GM23248 (cell line): ENCODE results near the gene SNRNP70. TPM values are rescaled to one million over a fixed set of nuclear protein-coding genes. Genes with fewer than 3 reads are reported as not detected.

Experiments
- DNase-seq: peaks from one replicate; pipeline ENCODE4 v3.0.0-alpha.2; 2015
- H2AFZ ChIP-seq: fragments of 200-600 bp; sonication (generic); 2 replicates; pipeline ENCODE4 v1.6.1; 2016; ENCODE audit warnings: antibody characterized with exemption
- H3F3A ChIP-seq: fragments of 200-600 bp; sonication (generic); 2 replicates; pipeline ENCODE4 v1.6.1; 2016; ENCODE audit warnings: mild to moderate bottlenecking, antibody characterized with exemption, mixed run types; ENCODE audit not compliant: insufficient read depth
- H3K27ac ChIP-seq: fragments of 200-600 bp; sonication (generic); 2 replicates; pipeline ENCODE4 v1.5.1; 2016; ENCODE audit warnings: mild to moderate bottlenecking
- H3K27me3 ChIP-seq: fragments of 200-600 bp; sonication (generic); replicated peaks from 2 replicates; pipeline ENCODE4 v1.6.1; 2016; ENCODE audit warnings: mild to moderate bottlenecking; ENCODE audit not compliant: insufficient read depth
- H3K36me3 ChIP-seq: fragments of 200-600 bp; sonication (generic); 2 replicates; pipeline ENCODE4 v1.6.1; 2016; ENCODE audit warnings: low read depth, mild to moderate bottlenecking
- H3K4me1 ChIP-seq: fragments of 200-600 bp; sonication (generic); 2 replicates; pipeline ENCODE4 v1.6.1; 2016; ENCODE audit warnings: mild to moderate bottlenecking; ENCODE audit not compliant: insufficient read depth
- H3K4me2 ChIP-seq: fragments of 200-600 bp; sonication (generic); one replicate; pipeline ENCODE4 v1.6.1; 2016; ENCODE audit warnings: mild to moderate bottlenecking; ENCODE audit not compliant: unreplicated experiment
- H3K4me3 ChIP-seq: fragments of 200-600 bp; sonication (generic); 2 replicates; pipeline ENCODE4 v1.5.1; 2016; ENCODE audit warnings: mild to moderate bottlenecking
- H3K79me2 ChIP-seq: fragments of 200-600 bp; sonication (generic); 2 replicates; pipeline ENCODE4 v1.6.1; 2016; ENCODE audit warnings: mild to moderate bottlenecking; ENCODE audit not compliant: insufficient read depth
- H3K9ac ChIP-seq: fragments of 200-600 bp; sonication (generic); 2 replicates; pipeline ENCODE4 v1.6.1; 2016; ENCODE audit warnings: mild to moderate bottlenecking
- H3K9me2 ChIP-seq: fragments of 200-600 bp; sonication (generic); 2 replicates; pipeline ENCODE4 v1.6.1; 2016; ENCODE audit warnings: mixed run types, mild to moderate bottlenecking, moderate library complexity; ENCODE audit not compliant: insufficient read depth
- H3K9me3 ChIP-seq: fragments of 200-600 bp; sonication (generic); one replicate; pipeline ENCODE4 v1.6.1; 2017; ENCODE audit warnings: low read depth
- H4K20me1 ChIP-seq: fragments of 200-600 bp; sonication (generic); 2 replicates; pipeline ENCODE4 v1.6.0; 2016; ENCODE audit not compliant: insufficient read depth
- EZH2 ChIP-seq: fragments of 200-600 bp; sonication (generic); IDR thresholded peaks from 2 replicates; pipeline ENCODE4 v1.6.1; 2018; ENCODE audit warnings: antibody characterized with exemption, mild to moderate bottlenecking; ENCODE audit not compliant: insufficient read depth, poor library complexity, severe bottlenecking
- EZH2phosphoT487 ChIP-seq: fragments of 200-600 bp; sonication (generic); IDR thresholded peaks from 2 replicates; pipeline ENCODE4 v1.6.1; 2018; ENCODE audit warnings: antibody characterized with exemption, moderate library complexity, mild to moderate bottlenecking, low read depth; ENCODE audit not compliant: insufficient read depth
- WGBS, 2 experiments: methylation state at CpG; one replicate each; pipeline ENCODE4 v1.1.6; 2015 to 2017; ENCODE audit warnings: low lambda C conversion rate in 2 of 2, low coverage in 1 of 2; ENCODE audit errors: missing lambda C conversion rate in 2 of 2; 5-methylcytosine and 5-hydroxymethylcytosine counted together
- in situ Hi-C: fragments of 300-500 bp; cut with MboI; formaldehyde crosslinking; loops from 2 replicates; pipeline ENCODE4 v1.15.0; 2020
- polyA plus RNA-seq: library from polyadenylated mRNA; unstranded; fragments of >200 nt; fragmentation: Nextera tagmentation; extraction: Ambion mirVana; gene quantifications from 2 replicates; pipeline ENCODE4 v1.2.1, GENCODE V29; 2016
- total RNA-seq: library from RNA; depleted of rRNA; stranded (reverse); fragments of >200 nt; shearing (Covaris generic); gene quantifications from 2 replicates; pipeline ENCODE4 v1.2.3, GENCODE V29; 2014

Gene SNRNP70
- total and polyA plus RNA-seq, 2 experiments from 2014 or later, result 104 to 146 TPM

- in situ Hi-C loops, result loop anchor here (10.0 kb wide), 1 partner anchor 107 kb away; no protein-coding TSS in a partner anchor
- Histone ChIP-seq H2AFZ (no peak overlapping the region), H3K4me2 (no peak overlapping the region), H3K36me3 (peaks cover 54% of the 10 kb centered on the region), H3K4me3 (no peak overlapping the region), H3K9ac (no peak overlapping the region), H3K27ac (no peak overlapping the region), H3K9me3 (no peaks in the 10 kb centered on the region), H3K27me3 (no peaks in the 10 kb centered on the region), H3F3A (peaks cover 41% of the 10 kb centered on the region), H3K9me2 (no peaks in the 10 kb centered on the region), H4K20me1 (peaks cover 6% of the 10 kb centered on the region), H3K79me2 (peaks cover 84% of the 10 kb centered on the region), H3K4me1 (no peaks in the 10 kb centered on the region)
- DNase-seq, result peak; percentile 79
- no peak for TF ChIP-seq EZH2
- TF ChIP-seq EZH2phosphoT487, result no peak
- whole genome bisulfite sequencing, 2 experiments, result 32 to 36% methylated on average over 8 of the region's 8 CpGs
Observed at GRCh38 chr19:49097453-49098288, 12.4 kb downstream of the SNRNP70 start.

DNA sequence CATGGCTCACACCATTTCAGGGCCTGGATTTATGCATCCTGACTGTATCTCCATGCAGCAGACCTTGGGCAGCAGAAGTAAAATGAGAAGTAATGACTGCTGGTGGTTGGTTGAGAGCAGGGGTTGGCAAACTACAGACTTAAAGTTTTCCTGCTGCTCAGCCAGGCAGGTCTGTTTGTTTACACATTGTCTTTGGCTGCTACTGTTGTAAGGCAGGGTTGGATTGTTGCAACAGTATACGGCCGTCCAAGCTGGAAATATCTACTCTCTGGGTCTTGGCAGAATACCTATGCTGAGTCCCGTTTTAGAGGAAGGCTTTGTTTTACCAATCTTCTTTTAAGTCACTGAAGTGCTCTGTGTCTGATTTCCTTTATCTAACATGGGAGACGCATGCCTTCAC is 13.5 kb downstream of the SNRNP70 start:
- Histone ChIP-seq H3K27me3 (no peaks in the 10 kb centered on the region), H4K20me1 (peaks cover 6% of the 10 kb centered on the region), H3F3A (peaks cover 37% of the 10 kb centered on the region), H3K4me1 (no peaks in the 10 kb centered on the region), H3K9ac (no peak overlapping the region), H2AFZ (no peak overlapping the region), H3K36me3 (peaks cover 47% of the 10 kb centered on the region), H3K27ac (no peak overlapping the region), H3K9me2 (no peaks in the 10 kb centered on the region), H3K4me3 (no peak overlapping the region), H3K4me2 (no peak overlapping the region), H3K79me2 (peaks cover 72% of the 10 kb centered on the region), H3K9me3 (no peaks in the 10 kb centered on the region)
- TF ChIP-seq EZH2 (no peak), EZH2phosphoT487 (no peak)
- in situ Hi-C loops, result loop anchor here (10.0 kb wide), 1 partner anchor 106 kb away; no protein-coding TSS in a partner anchor
- WGBS, 2 experiments, result 58 to 65% methylated on average over 4 of the region's 4 CpGs
- no peak for DNase-seq

DNA sequence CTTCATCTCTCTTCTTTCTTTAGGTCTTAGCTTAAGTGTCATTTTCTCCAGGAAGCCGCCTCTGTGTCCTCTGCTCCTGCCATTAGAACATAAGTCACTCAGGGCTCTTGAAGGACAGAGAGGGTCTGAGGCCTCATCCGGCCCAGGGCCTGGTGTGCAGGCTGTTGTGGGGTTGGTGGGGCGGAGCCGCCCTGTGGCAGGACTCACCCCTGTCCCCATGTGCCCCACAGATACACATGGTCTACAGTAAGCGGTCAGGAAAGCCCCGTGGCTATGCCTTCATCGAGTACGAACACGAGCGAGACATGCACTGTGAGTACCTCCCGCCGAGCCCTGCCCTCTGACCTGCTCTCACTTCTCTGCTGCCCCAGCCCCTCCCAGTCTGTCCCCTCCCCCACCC is 15.9 kb downstream of the SNRNP70 start:
- in situ Hi-C loops, result no loop called here
- DNase-seq, result no peak
- H3K4me2 ChIP-seq, result no peak overlapping the region
- H3K9me3 ChIP-seq, result no peaks in the 10 kb centered on the region
- H3F3A ChIP-seq, result peaks cover 21% of the 10 kb centered on the region
- H3K9ac ChIP-seq, result no peak overlapping the region
- H3K27ac ChIP-seq, result no peak overlapping the region
- no peak overlapping the region for H3K4me3 ChIP-seq
- H4K20me1 ChIP-seq, result peaks cover 6% of the 10 kb centered on the region
- no peaks in the 10 kb centered on the region for H3K4me1 ChIP-seq
- WGBS, 2 experiments, result 91 to 95% methylated on average over 5 to 12 of the region's 12 CpGs
- peaks cover 54% of the 10 kb centered on the region for H3K79me2 ChIP-seq
- H3K9me2 ChIP-seq, result no peaks in the 10 kb centered on the region
- H3K27me3 ChIP-seq, result no peaks in the 10 kb centered on the region
- TF ChIP-seq EZH2phosphoT487, result no peak
- no peak for TF ChIP-seq EZH2
- H3K36me3 ChIP-seq, result peaks cover 48% of the 10 kb centered on the region
- H2AFZ ChIP-seq, result no peak overlapping the region

DNA sequence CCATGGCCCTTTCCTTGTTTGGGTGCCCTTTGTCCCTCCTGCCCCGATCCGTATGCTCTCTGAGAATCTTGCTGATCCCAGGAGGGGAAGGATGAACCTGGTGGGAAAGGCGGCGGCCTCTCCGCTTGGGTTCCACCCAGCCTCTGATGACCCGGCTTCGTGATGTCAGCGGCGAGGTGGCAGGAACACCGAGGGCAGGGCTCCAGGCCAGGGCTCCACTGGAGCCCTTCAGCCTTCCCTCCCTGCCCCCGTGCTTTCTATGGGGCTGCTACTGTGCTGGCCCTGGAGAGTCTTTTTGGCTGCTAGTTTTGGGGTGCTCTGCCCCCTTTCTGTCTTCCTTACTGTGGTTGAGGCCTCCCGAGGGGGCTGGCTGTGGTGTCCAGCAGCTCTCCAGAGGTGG is 17.1 kb downstream of the SNRNP70 start:
- peaks cover 45% of the 10 kb centered on the region for H3K36me3 ChIP-seq
- H3K4me1 ChIP-seq, result no peaks in the 10 kb centered on the region
- H3K9ac ChIP-seq, result no peak overlapping the region
- H4K20me1 ChIP-seq, result peaks cover 6% of the 10 kb centered on the region
- TF ChIP-seq EZH2phosphoT487, result no peak
- TF ChIP-seq EZH2, result no peak
- 91 to 97% methylated on average over 11 to 12 of the region's 12 CpGs for WGBS, 2 experiments
- H2AFZ ChIP-seq, result no peak overlapping the region
- no peaks in the 10 kb centered on the region for H3K27me3 ChIP-seq
- H3K9me3 ChIP-seq, result no peaks in the 10 kb centered on the region
- H3K4me3 ChIP-seq, result no peak overlapping the region
- H3K27ac ChIP-seq, result no peak overlapping the region
- H3K9me2 ChIP-seq, result no peaks in the 10 kb centered on the region
- no peak overlapping the region for H3K4me2 ChIP-seq
- in situ Hi-C loops, result no loop called here
- DNase-seq, result no peak
- peaks cover 19% of the 10 kb centered on the region for H3F3A ChIP-seq
- H3K79me2 ChIP-seq, result peaks cover 43% of the 10 kb centered on the region
